Naive thymus-derived CD4-positive, alpha-beta T cell (primary cell): ENCODE data around the gene MBOAT1. TPM values are rescaled to one million over a fixed set of nuclear protein-coding genes. Genes with fewer than 3 reads are reported as not detected.

Source experiments
- ATAC-seq: fragments of 150-1000 bp; cut with Tn5 transposase; 2 replicates; pipeline ENCODE4 v1.10.0; 2021; ENCODE audit warnings: mild to moderate bottlenecking, moderate library complexity
- CTCF ChIA-PET: fragments of 350-600 bp; sonication (Branson Sonifier 250); formaldehyde crosslinking; loops from one replicate; lab custom pipeline; 2021; ENCODE audit warnings: antibody characterized with exemption; lab: Charles Lee
- POLR2A ChIA-PET: fragments of 350-600 bp; sonication (Branson Sonifier 250); formaldehyde crosslinking; loops from one replicate; lab custom pipeline; 2021; ENCODE audit warnings: antibody characterized with exemption, inconsistent platforms; lab: Charles Lee
- DNase-seq, 9 donors: peaks; one replicate each; pipeline versions ENCODE4 v3.0.0 to v3.0.0-alpha.2; 2020 to 2022; ENCODE audit warnings: mixed read lengths in 1 of 9
- H3K27ac ChIP-seq: one replicate; pipeline ENCODE4 v1.7.0; 2013; ENCODE audit warnings: mild to moderate bottlenecking, low read depth, low read length, moderate library complexity
- H3K27me3 ChIP-seq, 2 donors: one replicate each; pipeline ENCODE4 v1.7.0; 2013; ENCODE audit warnings: low read length in 2 of 2, mild to moderate bottlenecking in 2 of 2, moderate library complexity in 2 of 2; ENCODE audit not compliant: control insufficient read depth in 2 of 2, insufficient read depth in 2 of 2
- H3K36me3 ChIP-seq, 3 experiments: 1 replicate in 2 of 3; 2 replicates in 1 of 3; pipeline ENCODE4 v1.7.0; 2013; ENCODE audit warnings: low read length in 3 of 3, mild to moderate bottlenecking in 3 of 3, moderate library complexity in 1 of 3; ENCODE audit not compliant: insufficient read depth in 3 of 3, control insufficient read depth in 2 of 3
- H3K4me1 ChIP-seq, 2 donors: one replicate each; pipeline ENCODE4 v1.7.0; 2013; ENCODE audit warnings: low read length in 2 of 2, mild to moderate bottlenecking in 2 of 2, moderate library complexity in 1 of 2; ENCODE audit not compliant: control insufficient read depth in 2 of 2, insufficient read depth in 2 of 2
- H3K4me3 ChIP-seq: 2 replicates; pipeline ENCODE4 v1.7.0; 2013; ENCODE audit warnings: mild to moderate bottlenecking, low read length
- H3K9me3 ChIP-seq, 3 experiments: 1 replicate in 2 of 3; 2 replicates in 1 of 3; pipeline ENCODE4 v1.7.0; 2013; ENCODE audit warnings: low read length in 3 of 3; ENCODE audit not compliant: control insufficient read depth in 2 of 3
- H3K27ac Mint-ChIP-seq, 9 donors: one replicate each; pipeline ENCODE4 v1.8.0; 2020 to 2022; ENCODE audit warnings: mixed read lengths in 9 of 9, mild to moderate bottlenecking in 8 of 9, moderate library complexity in 5 of 9, inconsistent platforms in 2 of 9
- H3K27me3 Mint-ChIP-seq, 5 donors: one replicate each; pipeline ENCODE4 v1.8.0; 2021 to 2022; ENCODE audit warnings: mixed read lengths in 5 of 5, mild to moderate bottlenecking in 1 of 5
- H3K36me3 Mint-ChIP-seq, 5 donors: one replicate each; pipeline ENCODE4 v1.8.0; 2020 to 2022; ENCODE audit warnings: mixed read lengths in 5 of 5, mild to moderate bottlenecking in 3 of 5, inconsistent platforms in 1 of 5
- H3K4me1 Mint-ChIP-seq, 7 donors: one replicate each; pipeline ENCODE4 v1.8.0; 2020 to 2022; ENCODE audit warnings: mixed read lengths in 7 of 7, mild to moderate bottlenecking in 3 of 7, inconsistent platforms in 1 of 7
- H3K4me3 Mint-ChIP-seq, 10 donors: one replicate each; pipeline ENCODE4 v1.8.0; 2020 to 2022; ENCODE audit warnings: mild to moderate bottlenecking in 10 of 10, mixed read lengths in 10 of 10, moderate library complexity in 6 of 10, inconsistent platforms in 2 of 10
- H3K9me3 Mint-ChIP-seq, 11 donors: one replicate each; pipeline ENCODE4 v1.8.0; 2020 to 2022; ENCODE audit warnings: mixed read lengths in 11 of 11, mild to moderate bottlenecking in 4 of 11, inconsistent platforms in 1 of 11, moderate library complexity in 1 of 11
- intact Hi-C, 2 donors: fragments of 100-400 bp; cut with micrococcal nuclease; formaldehyde crosslinking; loops; one replicate each; pipeline ENCODE4 v1.15.1; 2023
- polyA plus RNA-seq, 2 donors: library from polyadenylated mRNA; unstranded; fragments of 300-500 nt; fragmentation: Illumina TruSeq; gene quantifications; one replicate each; pipeline ENCODE4 v1.2.3, GENCODE V29; 2021
- total RNA-seq, 6 experiments: library from RNA in 5 of 6; stranded (reverse) in 5 of 6; gene quantifications; 1 replicate in 5 of 6; 2 replicates in 1 of 6; pipeline ENCODE4 v1.2.3 and lab custom pipeline; 2021 to 2026

MBOAT1 gene
- total and polyA plus RNA-seq, 7 experiments from 2014 or later, result 0.84 to 24.7 (median 9.5) TPM

DNA sequence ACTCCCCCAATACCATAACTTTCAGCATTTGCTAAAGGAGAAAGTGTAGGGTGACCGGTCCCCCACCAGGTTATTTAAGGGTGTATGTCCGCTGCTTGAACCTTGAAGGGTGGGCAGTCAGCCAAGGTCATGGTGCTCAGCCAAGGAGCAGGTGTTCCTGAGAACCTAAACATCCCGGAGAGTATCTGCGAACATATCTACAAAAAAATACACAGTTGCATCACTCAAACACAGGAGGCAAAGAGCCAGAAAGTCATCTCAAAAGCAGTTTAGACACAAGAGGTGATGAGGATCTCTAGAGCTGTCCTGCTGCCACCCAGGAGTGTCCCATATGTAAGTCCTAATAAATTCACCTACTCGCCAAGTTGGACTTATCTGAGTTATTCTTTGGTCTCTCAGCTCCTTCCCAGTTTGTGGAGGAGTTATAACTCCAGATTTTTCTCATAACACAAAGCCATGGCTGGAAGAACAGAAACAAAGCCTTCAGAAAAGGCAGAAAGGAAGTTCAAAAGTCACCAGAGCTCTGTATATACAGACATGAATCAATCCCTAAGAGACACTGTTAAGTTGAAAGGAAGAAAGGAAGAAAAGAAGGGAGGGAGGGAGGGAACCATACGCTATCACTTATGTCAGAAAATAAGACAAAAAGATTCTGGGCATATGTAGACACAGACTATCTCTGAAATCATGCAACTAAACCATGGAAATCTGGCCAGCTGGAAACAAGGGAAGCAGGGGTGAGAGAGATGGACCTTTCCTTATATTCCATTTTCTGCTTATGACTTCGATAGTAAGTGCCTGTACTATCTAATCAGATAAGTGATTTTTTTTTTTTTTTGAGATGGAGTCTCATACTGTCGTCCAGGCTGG, 11.3 kb downstream of the MBOAT1 start:
- H3K4me1 ChIP-seq, result peaks cover 9 to 34% of the 10 kb centered on the region in 2 donors
- no peaks in the 10 kb centered on the region for H3K36me3 ChIP-seq
- Mint-ChIP-seq H3K4me3 (peak overlapping the region in 1 of 10 donors; percentile 49), H3K9me3 (no peaks in the 10 kb centered on the region), H3K36me3 (peaks cover 0 to 20% (median 0%) of the 10 kb centered on the region in 5 donors), H3K27ac (peak overlapping the region in 1 of 9 donors; percentile 83), H3K4me1 (peaks cover 16 to 59% (median 27%) of the 10 kb centered on the region in 7 donors), H3K27me3 (no peaks in the 10 kb centered on the region)
- no peaks in the 10 kb centered on the region for H3K9me3 ChIP-seq
- ChIA-PET POLR2A (no interaction called here), CTCF (no interaction called here)
- intact Hi-C loops, result no loop called here
- DNase-seq (no peak), ATAC-seq (no peak)
- no peak overlapping the region for H3K4me3 ChIP-seq
- no peaks in the 10 kb centered on the region for H3K27me3 ChIP-seq
- no peak overlapping the region for H3K27ac ChIP-seq

GRCh38 chr6:20198775-20199174, 13.5 kb downstream of the MBOAT1 start:
- Mint-ChIP-seq H3K9me3 (no peaks in the 10 kb centered on the region), H3K36me3 (peaks cover 0 to 24% (median 0%) of the 10 kb centered on the region in 5 donors), H3K4me1 (peaks cover 3 to 40% (median 7%) of the 10 kb centered on the region in 7 donors), H3K27me3 (no peaks in the 10 kb centered on the region), H3K27ac (no peak overlapping the region), H3K4me3 (no peak overlapping the region)
- Histone ChIP-seq H3K4me1 (peaks cover 0 to 20% of the 10 kb centered on the region in 2 donors), H3K27ac (no peak overlapping the region), H3K36me3 (no peaks in the 10 kb centered on the region), H3K27me3 (no peaks in the 10 kb centered on the region), H3K9me3 (no peaks in the 10 kb centered on the region), H3K4me3 (no peak overlapping the region)
- ChIA-PET POLR2A (no interaction called here), CTCF (interaction anchor here (0.5 kb wide), 1 partner anchor 1674 kb away, joined by 3 read pairs; no protein-coding TSS in a partner anchor)
- no peak for ATAC-seq
- intact Hi-C loops, result no loop called here
- DNase-seq, result no peak

DNA sequence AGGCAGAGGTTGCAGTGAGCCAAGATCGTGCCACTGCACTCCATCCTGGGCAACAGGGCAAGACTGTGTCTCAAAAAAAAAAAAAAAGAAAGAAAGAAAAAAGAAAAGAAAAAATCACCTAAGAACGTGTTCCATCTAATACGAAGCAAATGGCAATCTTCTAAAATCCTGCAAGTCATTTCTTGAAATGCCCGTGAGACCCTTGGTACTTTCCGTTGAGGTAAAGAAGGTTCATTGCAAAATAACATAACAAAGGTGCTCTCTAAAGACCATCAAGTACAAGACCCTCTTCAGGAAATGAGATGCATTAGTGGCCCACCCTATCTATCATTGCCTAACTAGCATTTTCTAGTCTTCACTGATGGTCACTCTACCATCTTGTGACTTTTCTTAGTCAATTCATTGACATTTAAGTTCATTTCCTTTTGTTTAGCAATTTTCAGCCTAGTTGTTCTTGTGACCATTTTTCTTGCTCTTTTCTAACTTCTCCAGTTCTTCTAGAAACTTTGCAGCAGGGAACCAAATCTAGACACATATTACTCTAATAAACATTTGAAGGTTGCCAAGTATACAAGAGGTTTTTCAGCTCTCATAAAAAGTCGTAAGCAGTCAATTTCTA, 14.0 kb downstream of the MBOAT1 start:
- intact Hi-C loops, result no loop called here

GRCh38 chr6:20197251-20197650, 15.0 kb downstream of the MBOAT1 start:
- Mint-ChIP-seq H3K9me3 (peaks cover 0 to 1% (median 0%) of the 10 kb centered on the region in 11 donors), H3K4me1 (peaks cover 0 to 36% (median 4%) of the 10 kb centered on the region in 7 donors), H3K36me3 (peaks cover 0 to 29% (median 8%) of the 10 kb centered on the region in 5 donors), H3K27me3 (no peaks in the 10 kb centered on the region), H3K4me3 (no peak overlapping the region), H3K27ac (no peak overlapping the region)
- Histone ChIP-seq H3K4me3 (no peak overlapping the region), H3K27ac (no peak overlapping the region), H3K4me1 (peaks cover 0 to 7% of the 10 kb centered on the region in 2 donors), H3K9me3 (no peaks in the 10 kb centered on the region), H3K36me3 (no peaks in the 10 kb centered on the region), H3K27me3 (no peaks in the 10 kb centered on the region)
- DNase-seq, result no peak
- intact Hi-C loops, result no loop called here
- POLR2A ChIA-PET, result no interaction called here
- ATAC-seq, result no peak
- CTCF ChIA-PET, result no interaction called here

More for the DNA sequence above, 14.0 kb downstream of the MBOAT1 start:
- no peaks in the 10 kb centered on the region for H3K27me3 Mint-ChIP-seq
- ATAC-seq, result no peak
- no peaks in the 10 kb centered on the region for H3K9me3 ChIP-seq
- CTCF ChIA-PET, result no interaction called here
- no peaks in the 10 kb centered on the region for H3K9me3 Mint-ChIP-seq
- H3K27ac Mint-ChIP-seq, result no peak overlapping the region
- H3K36me3 Mint-ChIP-seq, result peaks cover 0 to 25% (median 2%) of the 10 kb centered on the region in 5 donors
- H3K4me1 Mint-ChIP-seq, result peaks cover 3 to 37% (median 7%) of the 10 kb centered on the region in 7 donors
- H3K27me3 ChIP-seq, result no peaks in the 10 kb centered on the region
- DNase-seq, result no peak
- no peaks in the 10 kb centered on the region for H3K36me3 ChIP-seq
- H3K4me3 ChIP-seq, result no peak overlapping the region
- no peak overlapping the region for H3K27ac ChIP-seq
- POLR2A ChIA-PET, result no interaction called here
- H3K4me1 ChIP-seq, result peaks cover 0 to 15% of the 10 kb centered on the region in 2 donors
- H3K4me3 Mint-ChIP-seq, result no peak overlapping the region

- Mint-ChIP-seq H3K27ac (no peak overlapping the region), H3K27me3 (no peaks in the 10 kb centered on the region), H3K4me1 (peaks cover 0 to 15% (median 3%) of the 10 kb centered on the region in 7 donors), H3K9me3 (peaks cover 0 to 13% (median 2%) of the 10 kb centered on the region in 11 donors), H3K36me3 (peaks cover 6 to 42% (median 23%) of the 10 kb centered on the region in 5 donors), H3K4me3 (no peak overlapping the region)
- POLR2A ChIA-PET, result no interaction called here
- Histone ChIP-seq H3K27ac (no peak overlapping the region), H3K4me1 (no peaks in the 10 kb centered on the region), H3K36me3 (no peaks in the 10 kb centered on the region), H3K27me3 (no peaks in the 10 kb centered on the region), H3K4me3 (no peak overlapping the region), H3K9me3 (no peaks in the 10 kb centered on the region)
- no peak for DNase-seq
- intact Hi-C loops, result no loop called here
- no peak for ATAC-seq
- CTCF ChIA-PET, result no interaction called here
Measured at GRCh38 chr6:20192625-20193024, 19.6 kb downstream of the MBOAT1 start.

- no peak for ATAC-seq
- DNase-seq, result no peak
- ChIA-PET POLR2A (no interaction called here), CTCF (no interaction called here)
- Mint-ChIP-seq H3K4me1 (peaks cover 0 to 15% (median 3%) of the 10 kb centered on the region in 7 donors), H3K36me3 (peaks cover 6 to 46% (median 26%) of the 10 kb centered on the region in 5 donors), H3K27ac (no peak overlapping the region), H3K27me3 (no peaks in the 10 kb centered on the region), H3K4me3 (no peak overlapping the region), H3K9me3 (peaks cover 0 to 13% (median 2%) of the 10 kb centered on the region in 11 donors)
- H3K4me1 ChIP-seq, result no peaks in the 10 kb centered on the region
- intact Hi-C loops, result no loop called here
- no peaks in the 10 kb centered on the region for H3K9me3 ChIP-seq
- H3K36me3 ChIP-seq, result no peaks in the 10 kb centered on the region
- no peaks in the 10 kb centered on the region for H3K27me3 ChIP-seq
- no peak overlapping the region for H3K4me3 ChIP-seq
- no peak overlapping the region for H3K27ac ChIP-seq
Measured at GRCh38 chr6:20191992-20192391, 20.3 kb downstream of the MBOAT1 start.
